Measurements from ENCODE around the gene LZTS3.

- no peak for TF ChIP-seq POLR2AphosphoS5 (IDR thresholded peaks at IDR 0.05; ENCODE audit: low read depth, low read length)
- TF ChIP-seq REST (IDR thresholded peaks at IDR 0.05; ENCODE audit: insufficient read depth in 1 of 2, low read depth in 2 of 2, low read length in 2 of 2), result no peak
- no peak for TF ChIP-seq TAF1 (IDR thresholded peaks at IDR 0.05; ENCODE audit: borderline replicate concordance, insufficient read depth, low read length)
Observed at GRCh38 chr20:3129094-3129493, 44.3 kb downstream of the LZTS3 start.
